Cortex of kidney (tissue), 1 donor: ENCODE data around the gene SEMA4G.
"Not testable (repeated sequence)": the region's sequence is repeated elsewhere in the genome, so short reads cannot be mapped to it uniquely, and the experiment has no call there.

Experiments used
- DNase-seq: peaks from one replicate; lab custom pipeline; 2025; lab: John Stamatoyannopoulos, UW

SEMA4G gene

DNA sequence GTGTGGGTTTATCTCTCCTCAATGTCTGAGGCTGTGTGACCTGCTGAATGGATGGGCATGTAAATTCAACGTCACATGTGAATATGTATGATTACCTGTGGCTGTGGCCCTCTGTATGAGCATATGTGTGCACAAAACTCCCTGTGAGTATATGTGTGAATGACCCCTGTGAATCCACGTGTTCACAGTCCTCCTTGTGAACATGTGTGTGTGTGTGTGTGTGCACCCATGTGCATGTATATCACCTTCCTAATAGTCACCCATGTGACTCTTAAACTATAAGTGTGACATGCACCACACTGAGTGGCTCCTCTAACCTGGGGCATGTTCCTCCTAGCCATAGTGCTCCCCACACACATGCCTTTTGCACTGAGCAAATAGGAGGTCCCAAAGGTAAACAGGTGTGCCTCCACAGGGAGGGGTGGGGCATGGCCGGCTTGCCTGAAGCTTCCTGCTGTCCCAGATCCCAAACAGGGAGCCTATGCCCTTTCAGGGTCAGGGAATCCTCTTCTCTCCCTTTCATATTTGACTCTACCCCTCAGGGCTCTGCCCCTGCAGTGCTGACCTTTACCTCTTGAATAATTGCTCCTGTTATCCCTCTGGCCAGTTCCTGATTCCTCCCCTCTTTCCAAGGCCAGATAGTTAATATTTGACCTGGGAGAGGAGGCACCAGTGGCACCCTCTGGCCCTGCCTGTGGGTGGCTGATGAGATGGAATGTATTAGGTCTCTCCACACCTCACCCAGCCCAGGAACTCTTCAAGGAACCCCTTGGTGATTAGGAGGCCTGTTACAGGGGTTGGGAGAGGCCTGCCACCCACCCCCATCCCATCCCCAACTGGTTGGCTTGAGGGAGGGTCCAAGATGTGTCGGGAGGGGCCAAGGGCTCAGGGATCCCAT, 1.9 kb downstream of the SEMA4G start:
- DNase-seq: no peak

DNA sequence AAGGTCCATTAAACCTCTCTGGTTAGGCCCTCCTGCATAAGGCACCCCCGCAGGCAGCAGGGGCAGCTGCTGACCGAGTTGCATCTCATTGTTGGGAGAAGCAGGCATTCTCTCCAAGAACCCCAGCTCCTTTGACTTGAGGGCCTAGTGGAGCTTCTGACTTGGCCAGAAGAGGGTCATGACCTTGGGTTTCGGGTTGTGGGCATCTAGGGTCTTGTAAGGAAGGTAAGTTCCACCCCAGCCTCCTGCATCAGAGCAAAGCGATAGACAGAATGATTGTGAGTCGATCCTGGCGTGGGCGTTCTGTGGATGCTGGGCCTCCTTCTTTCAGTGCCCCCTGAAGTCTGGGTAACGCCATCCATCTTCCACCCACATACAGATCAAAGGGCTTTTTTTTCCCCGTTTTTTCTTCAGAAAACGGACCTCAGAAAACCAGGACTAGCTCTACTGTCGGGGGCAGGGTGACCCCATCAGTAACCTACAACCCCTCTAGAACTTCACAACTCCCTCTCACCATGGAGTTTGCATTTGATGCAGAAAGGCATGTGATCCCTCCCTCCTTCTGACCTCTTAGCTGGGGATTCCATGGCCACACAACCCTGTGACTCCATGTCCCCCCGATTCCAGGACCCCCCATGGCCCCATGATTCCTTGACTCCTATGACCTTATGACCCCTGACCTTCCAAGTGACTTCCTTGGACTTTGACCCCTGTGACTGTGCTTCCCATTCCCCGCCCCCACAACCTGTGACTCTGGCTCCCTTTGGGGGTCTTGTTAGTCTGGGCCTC, 3.0 kb downstream of the SEMA4G start:
- no peak for DNase-seq

DNA sequence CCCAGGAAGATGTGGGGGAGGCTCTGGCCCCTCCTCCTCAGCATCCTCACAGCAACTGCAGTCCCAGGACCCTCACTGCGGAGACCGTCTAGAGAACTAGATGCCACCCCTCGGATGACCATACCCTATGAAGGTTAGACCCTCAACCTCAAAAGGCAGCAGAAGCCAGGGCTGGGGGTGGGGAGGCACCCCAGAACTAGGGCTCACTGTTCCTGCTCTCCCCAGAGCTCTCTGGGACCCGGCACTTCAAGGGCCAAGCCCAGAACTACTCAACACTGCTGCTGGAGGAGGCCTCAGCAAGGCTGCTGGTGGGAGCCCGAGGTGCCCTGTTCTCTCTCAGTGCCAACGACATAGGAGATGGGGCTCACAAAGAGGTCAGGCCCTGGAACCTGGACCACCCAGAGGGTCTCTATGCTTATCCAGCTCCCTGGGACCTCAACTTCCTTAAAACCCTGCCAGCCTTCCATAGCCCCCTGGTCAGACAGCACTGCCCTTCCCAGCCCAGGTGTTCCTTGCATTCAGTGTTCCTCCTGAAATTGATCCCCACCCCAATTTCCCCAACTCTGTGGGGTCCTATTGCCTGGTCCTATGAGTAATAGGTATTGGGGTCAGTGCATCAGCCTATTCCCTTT, 3.7 kb downstream of the SEMA4G start:
- no peak for DNase-seq

DNA sequence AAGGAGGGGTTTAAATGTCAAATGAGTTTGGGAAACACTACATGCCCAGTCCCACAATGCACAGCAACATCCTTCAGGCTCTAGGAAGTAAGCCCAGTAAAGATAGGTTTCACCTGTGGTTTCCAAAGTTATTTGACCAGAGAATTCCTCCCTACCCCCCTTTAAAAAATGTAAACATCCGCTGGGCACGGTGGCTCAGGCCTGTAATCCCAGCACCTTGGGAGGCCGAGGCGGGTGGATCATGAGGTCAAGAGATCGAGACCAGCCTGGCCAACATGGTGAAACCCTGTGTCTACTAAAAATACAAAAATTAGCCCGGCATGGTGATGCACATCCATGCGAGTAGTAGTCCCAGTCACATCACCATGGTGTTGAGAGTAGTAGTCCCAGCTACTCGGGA, 6.1 kb downstream of the SEMA4G start:
- DNase-seq: not testable (repeated sequence)

DNA sequence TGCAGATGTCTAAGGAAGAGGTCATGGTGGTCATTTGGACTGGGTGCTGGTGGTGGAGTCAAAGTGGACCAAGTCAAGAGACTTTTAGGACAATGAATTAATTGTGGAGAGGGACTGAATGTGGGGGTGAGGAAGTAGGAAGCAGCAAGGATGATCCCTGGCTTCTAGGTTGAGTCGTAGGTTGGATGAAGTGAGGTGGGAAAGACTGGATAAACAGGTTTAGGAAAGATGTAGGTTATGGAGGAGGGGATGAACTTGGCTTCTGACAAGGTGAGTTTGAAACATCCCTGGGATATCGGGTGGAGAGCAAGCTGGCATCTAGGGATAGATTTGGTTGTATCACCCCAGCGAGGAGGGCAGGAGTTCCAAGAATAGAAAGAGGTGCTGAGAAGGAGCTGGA, 7.6 kb downstream of the SEMA4G start:
- DNase-seq: no peak

DNA sequence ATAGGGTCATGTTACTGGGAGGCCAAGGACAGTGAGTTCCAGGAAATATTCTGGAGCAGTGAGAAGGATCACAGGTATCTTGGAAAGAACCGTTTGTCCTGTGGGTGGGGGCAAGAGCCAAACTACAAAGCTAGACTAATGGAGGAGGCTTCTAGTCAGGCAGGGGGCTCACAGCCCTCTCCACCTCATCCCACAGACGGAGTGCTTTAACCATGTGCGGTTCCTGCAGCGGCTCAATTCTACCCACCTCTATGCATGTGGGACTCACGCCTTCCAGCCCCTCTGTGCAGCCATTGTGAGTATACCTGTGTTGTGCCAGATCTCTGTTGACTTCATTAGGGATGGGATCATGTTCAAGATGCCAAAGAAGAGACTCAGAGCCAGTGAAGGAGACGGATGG, 8.1 kb downstream of the SEMA4G start:
- no peak for DNase-seq

DNA sequence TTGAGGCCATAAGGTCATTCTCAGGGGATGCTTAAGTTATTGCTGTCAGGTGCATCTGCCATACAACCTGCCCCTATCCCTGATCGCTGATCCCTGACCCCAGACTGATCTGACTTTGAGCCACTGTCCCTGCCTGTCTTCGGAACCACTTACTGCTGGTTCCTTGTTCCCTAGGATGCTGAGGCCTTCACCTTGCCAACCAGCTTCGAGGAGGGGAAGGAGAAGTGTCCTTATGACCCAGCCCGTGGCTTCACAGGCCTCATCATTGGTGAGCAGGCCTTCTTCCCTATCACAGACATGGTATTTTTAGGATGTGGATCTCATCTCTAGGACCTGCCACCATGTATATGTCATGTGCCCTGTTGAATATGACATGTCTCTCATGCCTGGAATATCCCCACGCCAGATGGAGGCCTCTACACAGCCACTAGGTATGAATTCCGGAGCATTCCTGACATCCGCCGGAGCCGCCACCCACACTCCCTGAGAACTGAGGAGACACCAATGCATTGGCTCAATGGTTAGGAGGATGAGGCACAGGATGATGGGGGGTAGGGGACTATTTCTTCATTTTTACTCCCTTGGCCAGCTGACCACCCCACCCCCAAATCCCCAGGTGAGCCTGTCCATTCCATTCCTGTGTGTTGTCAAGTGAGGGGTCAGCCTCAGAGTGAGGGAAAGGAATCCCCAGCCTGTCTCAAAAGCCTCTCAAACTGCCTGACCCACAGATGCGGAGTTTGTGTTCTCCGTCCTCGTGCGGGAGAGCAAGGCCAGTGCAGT, 9.0 kb downstream of the SEMA4G start:
- DNase-seq: no peak

DNA sequence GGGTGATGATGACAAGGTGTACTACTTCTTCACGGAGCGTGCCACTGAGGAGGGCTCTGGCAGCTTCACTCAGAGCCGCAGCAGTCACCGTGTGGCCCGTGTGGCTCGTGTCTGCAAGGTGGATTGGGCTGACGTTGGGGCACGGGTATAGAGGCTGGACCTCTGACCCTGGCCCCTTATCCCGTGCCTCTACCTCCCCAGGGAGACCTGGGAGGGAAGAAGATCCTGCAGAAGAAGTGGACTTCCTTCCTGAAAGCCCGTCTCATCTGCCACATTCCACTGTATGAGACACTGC, 9.5 kb downstream of the SEMA4G start:
- DNase-seq: no peak

DNA sequence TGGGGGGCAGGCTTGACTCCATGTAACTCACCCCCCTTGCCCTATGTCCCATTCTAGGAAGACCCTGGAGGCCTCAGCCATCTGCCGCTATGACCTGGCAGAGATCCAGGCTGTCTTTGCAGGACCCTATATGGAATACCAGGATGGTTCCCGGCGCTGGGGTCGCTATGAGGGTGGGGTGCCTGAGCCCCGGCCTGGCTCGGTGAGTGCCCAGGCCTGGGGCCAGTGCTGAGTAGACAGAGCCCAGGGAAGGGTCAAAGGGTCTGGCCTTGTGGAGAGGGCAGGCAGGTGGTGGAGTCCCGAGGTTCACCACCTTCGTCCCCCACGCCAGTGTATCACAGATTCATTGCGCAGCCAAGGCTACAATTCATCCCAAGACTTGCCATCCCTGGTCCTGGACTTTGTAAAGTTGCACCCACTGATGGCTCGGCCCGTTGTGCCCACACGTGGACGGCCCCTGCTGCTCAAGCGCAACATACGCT, 10.5 kb downstream of the SEMA4G start:
- no peak for DNase-seq

DNA sequence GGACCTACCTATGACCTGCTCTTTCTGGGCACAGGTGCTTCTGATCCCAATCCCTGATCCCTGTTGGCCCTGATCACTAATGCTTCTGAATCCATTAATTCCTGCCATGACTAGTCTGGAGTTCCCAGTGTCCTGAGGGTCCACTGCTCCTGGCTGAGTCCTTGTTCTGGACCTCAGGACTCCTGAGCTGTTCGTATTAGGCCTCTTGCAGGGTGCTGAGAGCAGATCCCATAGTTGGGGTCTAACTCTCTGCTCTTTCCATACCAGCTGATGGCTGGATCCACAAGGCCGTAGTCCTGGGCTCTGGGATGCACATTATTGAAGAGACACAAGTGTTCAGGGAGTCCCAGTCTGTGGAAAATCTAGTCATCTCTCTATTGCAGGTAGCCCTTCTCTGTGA, 11.0 kb downstream of the SEMA4G start:
- DNase-seq: no peak

DNA sequence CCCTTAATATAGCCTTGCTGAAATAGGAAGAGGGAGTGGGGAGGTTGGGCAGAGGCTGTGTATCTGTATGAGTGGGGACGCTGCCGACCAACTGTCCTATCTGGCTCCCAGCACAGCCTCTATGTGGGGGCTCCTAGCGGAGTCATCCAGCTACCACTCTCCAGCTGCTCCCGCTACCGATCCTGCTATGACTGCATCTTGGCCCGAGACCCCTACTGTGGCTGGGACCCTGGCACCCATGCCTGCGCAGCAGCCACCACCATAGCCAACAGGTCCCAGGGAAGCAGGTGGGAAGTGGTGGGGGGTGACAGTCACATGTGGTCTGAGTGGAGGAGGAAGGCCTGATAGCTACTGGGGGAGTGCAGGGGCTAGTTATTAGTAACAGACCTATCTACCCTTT, 11.4 kb downstream of the SEMA4G start:
- no peak for DNase-seq

DNA sequence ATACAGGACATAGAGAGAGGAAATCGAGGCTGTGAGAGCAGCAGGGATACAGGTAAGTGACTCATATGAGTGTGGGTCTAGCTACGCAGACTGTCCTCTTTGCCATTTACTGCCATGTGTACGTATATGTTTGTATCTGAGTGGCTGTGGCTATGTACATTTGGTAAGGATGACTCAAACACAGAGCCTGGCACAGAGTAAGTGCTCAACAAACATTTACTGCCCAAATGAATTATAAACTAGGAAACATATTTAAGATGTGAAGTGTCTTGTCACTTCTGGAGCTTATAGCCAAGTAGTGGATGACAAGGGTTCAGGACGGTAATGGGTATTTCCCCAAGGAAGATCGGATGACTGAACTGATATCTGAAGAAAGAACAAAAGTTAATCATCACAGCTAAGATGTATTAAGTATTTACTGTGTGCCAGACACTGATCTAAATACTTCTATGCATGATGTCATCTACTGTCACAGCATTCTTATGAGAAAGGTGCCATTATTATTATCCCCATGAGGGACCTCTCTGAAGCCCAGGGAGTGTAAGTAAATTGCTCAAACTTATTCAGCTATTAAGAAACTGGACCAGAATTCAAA, 12.0 kb downstream of the SEMA4G start:
- no peak for DNase-seq

DNA sequence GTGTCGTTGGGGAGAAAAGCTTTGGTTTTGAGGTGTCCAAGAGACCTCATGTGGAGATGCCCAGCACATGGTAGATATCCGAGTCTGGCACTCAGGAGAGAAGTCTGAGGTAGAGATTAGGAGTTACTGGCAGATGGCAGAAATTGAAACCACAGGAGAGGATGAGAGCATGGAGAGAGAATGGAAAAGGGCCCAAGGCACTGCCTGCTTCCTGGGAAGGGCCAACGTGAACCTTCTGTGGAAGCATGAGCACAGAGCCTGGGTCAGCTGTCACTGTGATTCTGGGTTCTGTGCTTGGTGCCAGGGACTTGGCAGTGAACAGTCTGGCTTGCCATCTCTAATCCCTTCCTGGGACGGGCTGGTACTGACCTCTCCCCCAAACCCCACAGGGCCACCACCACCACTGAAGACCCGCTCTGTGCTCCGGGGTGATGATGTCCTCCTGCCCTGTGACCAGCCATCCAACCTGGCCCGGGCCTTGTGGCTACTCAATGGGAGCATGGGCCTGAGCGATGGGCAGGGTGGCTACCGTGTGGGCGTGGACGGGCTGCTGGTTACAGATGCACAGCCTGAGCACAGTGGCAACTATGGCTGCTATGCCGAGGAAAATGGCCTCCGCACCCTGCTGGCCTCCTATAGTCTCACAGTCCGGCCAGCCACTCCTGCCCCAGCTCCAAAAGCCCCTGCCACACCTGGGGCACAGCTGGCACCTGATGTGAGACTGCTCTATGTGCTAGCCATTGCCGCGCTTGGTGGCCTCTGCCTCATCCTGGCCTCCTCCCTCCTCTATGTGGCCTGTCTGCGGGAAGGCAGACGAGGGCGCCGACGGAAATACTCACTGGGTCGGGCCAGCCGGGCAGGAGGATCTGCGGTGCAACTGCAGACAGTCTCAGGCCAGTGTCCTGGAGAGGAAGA, 13.9 kb downstream of the SEMA4G start:
- no peak for DNase-seq

DNA sequence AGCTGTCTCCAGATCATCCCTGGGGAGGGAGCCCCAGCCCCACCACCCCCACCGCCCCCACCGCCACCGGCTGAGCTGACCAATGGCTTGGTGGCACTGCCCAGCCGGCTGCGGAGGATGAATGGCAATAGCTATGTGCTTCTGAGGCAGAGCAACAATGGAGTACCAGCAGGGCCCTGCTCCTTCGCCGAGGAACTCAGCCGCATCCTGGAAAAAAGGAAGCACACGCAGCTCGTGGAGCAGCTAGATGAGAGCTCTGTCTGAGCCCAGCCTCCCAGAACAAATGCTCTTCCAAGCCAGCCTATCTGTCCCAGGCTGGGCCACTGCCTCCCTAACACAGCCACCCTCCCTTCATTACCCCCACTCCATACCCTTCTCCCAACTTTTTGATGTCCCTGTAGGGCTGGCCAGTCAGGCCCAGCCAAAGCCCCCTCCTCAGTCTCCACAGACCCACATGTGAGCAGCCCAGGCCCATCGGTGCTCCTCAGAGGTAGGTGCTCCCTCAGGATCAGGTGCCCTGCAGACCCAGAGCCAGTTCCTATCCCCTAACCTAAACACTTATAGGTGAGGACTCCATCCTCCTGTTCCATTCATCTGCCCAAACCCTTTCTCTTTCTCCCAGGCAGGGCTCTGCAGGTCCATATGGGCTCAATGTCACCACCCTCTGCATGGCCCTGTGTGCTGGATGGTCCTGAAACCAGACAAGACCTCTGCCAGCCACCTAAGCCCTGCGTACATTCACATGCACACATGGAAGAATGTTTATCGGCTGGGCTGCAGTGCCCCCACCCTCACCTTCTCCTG, 14.8 kb downstream of the SEMA4G start:
- no peak for DNase-seq

DNA sequence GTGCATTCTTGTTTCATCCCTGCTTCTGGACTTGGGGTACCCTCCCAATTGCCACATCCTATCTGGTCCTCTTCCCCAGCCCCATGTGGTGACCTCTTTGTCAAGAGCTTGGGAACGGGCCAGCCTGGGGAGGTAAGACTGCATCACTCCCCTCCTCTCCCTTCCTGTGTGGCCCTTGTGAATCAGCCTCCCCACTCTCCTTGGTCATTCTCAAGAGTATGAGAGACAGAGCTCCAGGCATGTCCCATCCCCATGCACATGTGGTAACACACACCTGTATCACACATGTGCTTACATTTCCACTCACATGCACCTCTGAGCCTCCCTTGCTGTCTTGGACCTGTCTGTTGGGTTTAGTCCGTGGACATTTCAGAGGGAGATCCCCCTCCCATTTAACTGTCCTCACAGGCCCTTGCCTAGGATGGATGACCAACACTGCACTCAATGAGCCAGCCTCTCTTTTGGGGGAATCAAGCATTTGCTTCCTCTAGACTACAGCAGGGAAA, 15.4 kb downstream of the SEMA4G start:
- DNase-seq: no peak

DNA sequence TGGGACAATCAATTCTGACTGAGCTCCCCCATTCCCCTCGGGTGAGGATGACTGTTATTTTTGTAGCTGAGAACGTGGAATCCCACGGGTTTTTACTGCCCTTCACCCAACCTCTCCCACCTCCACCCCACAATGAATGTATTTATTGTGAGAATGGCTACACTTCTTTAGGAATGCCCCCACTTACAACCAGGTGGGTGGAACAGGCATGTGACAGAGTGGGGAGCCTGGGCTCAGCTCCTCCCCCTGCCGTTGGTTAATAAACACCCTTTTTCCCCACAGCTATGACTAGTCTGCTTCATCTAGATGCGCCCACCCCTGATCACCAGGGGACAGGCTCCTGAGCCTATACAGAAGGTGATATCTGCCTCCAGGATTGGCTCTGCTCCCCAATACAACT, 16.0 kb downstream of the SEMA4G start:
- no peak for DNase-seq

DNA sequence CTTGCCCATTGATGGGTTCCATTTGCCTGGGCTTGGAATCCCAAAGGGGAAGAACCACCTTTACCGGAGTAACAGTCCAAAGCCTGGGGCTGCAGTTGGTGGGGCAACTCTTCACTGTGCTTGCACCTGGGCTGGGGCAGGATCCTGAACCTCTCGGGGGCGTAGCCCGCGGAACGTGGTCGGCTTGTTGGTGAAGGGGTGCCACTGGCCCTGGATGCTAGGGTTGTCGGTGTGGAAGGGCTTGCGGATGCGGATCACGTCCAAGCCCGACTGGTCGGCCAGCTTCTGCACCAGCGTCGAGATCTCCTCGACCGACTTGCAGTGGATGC, 17.3 kb downstream of the SEMA4G start:
- no peak for DNase-seq

DNA sequence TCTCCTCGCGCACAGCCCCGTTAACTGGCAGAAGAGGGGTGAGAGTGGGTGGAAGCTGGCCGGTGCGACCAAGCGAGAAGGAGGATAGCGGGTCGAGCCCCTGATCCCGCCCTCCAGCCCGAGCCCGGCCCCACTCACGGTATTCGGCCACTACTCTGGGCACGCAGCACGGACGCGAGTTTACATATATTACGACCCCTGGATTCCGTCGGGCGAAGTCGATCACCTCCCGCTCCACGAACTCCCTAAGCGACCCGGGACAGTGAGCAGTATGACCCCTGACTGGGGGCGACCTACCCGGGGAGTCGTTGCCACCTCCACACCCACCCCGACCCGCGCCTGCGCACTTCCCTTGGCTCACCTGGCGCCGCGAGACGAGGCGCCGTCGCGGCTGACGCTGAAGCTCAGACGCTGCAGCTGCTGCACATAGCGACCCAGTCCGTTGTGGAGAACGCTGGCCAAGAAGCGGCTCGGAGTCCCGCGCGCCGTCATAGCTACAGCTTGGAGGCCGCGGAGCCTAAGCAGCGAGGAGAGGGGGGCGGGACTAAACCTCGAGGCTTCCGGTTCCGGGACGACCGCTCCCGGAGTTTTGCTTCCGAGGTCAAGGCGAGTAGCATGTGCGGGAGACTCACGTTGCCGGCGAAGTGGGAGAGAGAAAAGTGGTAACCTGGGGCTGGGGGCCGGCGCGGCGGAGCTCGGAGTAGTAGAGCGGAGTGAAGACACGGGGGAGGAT, 17.8 kb downstream of the SEMA4G start, which contains the start of the genes MRPL43 and TWNK:
Gene MRPL43, minus strand, starts transcription at position 546 of the 733 bp plus-strand sequence. Its CDS starts 54 bp downstream, at position 492.
Gene TWNK, plus strand, starts transcription at position 592 of the 733 bp plus-strand sequence. CDS start 668 bp downstream, outside the sequence.
- DNase-seq: peak; percentile 14

DNA sequence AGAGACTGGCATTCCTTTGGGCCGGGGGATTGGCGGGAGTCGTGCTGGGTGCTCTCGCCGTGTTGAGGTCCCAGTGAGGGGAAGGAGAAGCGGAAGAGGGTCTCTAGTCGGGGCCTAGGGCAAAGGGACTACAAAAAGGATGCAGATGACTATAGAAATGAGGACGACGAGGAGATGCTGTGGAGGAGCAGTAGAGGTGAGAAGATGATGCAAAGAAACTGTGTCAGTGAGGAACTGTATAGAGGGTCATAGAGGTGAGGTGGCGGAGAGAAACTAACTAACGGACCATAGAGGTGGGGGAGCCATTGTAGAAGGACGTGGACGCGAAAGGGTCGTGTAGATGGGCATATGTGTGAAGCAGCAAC, 18.4 kb downstream of the SEMA4G start:
- DNase-seq: no peak
